ENCODE data around the gene SPTB. TPM values are rescaled to one million over a fixed set of nuclear protein-coding genes. Genes with fewer than 3 reads are reported as not detected.

Gene SPTB
- total RNA-seq, 1 donor from 2014 or later, result 70.8 TPM

GRCh38 chr14:64763801-64764621 lies 115.7 kb downstream of the SPTB start:
- peak; percentile 41 for DNase-seq
- no peak for ATAC-seq (ENCODE audit: poor library complexity)
- intact Hi-C loops (cut with DNase I), result loop anchor here (2.0 kb wide), 1 partner anchor 91 kb away; no protein-coding TSS in a partner anchor

- ATAC-seq (ENCODE audit: poor library complexity) (no peak), DNase-seq (no peak)
- intact Hi-C loops (cut with DNase I), result no loop called here
These were observed 116.5 kb downstream of the SPTB start for GRCh38 chr14:64763085-64763782.

DNA sequence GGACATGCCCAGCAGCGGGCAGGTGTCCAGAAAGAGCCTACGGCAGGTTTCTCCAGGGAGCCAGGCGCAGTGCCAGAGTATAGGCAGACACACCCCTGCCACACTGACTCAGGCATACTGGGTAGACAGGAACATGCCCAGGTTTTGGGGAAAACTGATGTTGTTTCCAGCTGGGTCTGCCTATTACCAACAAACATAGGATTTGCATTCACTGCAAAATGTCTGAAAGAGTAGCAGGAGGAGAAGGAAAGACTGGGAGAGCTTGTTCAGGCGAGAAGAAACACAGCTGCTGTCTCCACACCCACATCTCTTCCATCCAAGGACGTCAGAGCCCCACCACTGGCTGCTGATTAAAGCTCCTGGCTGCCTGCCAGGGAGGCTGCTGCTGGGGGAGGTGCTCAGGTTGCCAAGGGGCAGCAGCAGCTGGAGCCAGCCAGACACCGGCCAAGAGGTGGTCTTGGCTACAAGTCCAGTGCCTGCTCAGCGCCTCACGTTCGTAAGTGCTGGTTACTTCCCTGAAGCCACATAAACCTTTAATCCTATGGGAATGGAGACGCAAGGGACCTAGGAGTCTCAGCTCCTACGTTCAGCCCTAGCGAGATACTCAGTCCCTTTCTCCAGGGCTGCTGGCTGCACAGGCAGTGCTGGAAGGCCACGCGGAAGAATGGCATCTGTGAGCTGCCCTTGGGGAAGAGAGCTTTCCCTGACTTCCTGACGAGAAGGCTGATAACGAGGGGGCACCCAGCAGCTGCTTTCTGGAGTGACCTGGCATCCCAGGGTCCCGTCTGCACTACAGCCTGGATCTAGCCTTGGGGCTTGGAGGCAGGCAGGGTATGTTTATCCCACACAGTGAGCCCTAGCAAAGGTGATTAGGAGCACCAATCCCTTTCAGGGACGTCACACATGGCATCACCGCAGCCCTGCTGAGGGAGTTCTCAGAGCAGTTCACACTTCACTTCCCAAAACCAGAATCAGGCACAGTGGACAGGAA lies 117.4 kb downstream of the SPTB start:
- intact Hi-C loops (cut with DNase I), result no loop called here
- peak; percentile 86 for DNase-seq
- ATAC-seq (ENCODE audit: poor library complexity), result peak; percentile 68

DNA sequence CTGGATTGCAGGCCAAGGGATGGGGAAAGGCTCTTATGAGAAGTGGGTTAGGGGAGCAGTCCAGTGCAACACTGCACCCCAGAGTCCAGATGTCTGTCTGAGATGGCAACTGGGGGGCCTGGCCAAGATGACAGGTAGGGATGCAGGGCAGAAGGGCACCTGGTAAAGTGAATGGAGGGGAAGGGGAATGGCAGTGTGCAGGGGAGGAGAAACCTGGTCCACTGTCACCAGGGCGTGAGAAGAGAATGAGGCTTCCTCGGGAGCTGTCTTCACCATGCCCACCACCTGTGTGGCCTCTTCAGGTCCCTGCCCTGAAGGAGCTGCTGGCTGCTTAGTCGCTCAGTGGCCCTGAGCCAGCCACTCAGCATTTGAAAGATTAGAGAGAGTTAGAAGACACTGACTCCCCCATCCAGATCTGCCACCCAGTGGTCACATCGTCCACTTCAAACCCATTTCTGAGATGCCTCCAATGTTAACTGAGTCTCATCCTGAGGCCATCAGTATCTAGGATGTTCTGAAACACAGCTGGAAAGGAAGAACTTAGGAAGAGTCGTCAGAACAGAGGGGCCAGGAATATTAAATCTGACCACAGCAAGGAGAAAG lies 118.2 kb downstream of the SPTB start:
- intact Hi-C loops (cut with DNase I), result no loop called here
- no peak for ATAC-seq (ENCODE audit: poor library complexity)
- DNase-seq, result peak; percentile 44

DNA sequence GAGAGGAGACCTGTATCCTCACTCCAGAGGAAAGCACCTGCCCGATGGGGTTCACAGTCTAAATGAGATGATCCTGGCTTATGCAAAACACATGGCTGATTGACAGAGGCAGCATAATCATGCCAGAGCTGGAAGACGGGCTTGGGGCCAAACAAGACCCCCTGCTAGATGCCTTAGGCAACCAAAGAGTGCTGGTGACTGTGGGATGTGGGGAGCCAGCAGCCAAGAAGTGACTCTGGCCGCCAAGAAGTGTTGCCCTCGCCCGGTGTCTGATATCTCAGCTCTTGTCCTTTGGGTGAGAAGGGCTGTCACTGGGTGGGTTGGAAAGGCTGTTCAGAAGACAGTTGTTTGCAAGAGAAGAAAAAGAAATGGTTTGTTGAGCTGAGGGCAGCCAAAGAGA lies 118.8 kb downstream of the SPTB start:
- intact Hi-C loops (cut with DNase I), result no loop called here
- ATAC-seq (ENCODE audit: poor library complexity) (no peak), DNase-seq (peak; percentile 16)

DNA sequence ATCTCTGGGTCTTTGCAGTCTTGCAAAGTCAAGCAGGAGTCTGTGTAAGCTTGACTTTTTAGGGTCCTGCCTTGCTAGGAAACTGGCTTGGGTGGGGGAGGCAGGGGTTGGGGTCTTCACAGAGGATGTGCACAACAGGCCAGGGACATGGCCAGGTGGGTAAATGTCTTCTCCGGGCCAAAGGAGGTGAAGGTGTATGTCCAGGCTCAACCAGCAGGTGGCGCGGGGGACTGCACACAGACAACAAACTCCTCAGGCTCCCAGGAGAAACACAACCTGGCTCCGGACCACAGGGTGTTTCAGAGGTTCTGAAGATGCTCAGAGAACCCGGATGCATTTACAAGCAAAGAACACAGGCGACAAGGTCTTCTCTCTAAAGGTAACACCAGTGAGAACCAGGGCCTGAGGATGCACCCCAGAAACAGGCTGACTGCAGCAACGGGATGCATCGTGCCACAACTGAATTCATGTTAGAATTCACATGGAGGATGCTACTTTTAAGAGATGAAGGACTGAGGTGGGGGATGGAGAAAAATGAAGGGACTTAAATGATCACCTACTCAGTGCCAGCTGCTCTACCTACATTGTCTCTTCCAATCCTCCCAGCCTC lies 119.5 kb downstream of the SPTB start:
- ATAC-seq (ENCODE audit: poor library complexity) (no peak), DNase-seq (peak; percentile 73)
- intact Hi-C loops (cut with DNase I), result no loop called here

- intact Hi-C loops (cut with DNase I), result no loop called here
- ATAC-seq (ENCODE audit: poor library complexity) (no peak), DNase-seq (peak; percentile 20)
These were observed 120.2 kb downstream of the SPTB start for GRCh38 chr14:64759555-64759938.

DNA sequence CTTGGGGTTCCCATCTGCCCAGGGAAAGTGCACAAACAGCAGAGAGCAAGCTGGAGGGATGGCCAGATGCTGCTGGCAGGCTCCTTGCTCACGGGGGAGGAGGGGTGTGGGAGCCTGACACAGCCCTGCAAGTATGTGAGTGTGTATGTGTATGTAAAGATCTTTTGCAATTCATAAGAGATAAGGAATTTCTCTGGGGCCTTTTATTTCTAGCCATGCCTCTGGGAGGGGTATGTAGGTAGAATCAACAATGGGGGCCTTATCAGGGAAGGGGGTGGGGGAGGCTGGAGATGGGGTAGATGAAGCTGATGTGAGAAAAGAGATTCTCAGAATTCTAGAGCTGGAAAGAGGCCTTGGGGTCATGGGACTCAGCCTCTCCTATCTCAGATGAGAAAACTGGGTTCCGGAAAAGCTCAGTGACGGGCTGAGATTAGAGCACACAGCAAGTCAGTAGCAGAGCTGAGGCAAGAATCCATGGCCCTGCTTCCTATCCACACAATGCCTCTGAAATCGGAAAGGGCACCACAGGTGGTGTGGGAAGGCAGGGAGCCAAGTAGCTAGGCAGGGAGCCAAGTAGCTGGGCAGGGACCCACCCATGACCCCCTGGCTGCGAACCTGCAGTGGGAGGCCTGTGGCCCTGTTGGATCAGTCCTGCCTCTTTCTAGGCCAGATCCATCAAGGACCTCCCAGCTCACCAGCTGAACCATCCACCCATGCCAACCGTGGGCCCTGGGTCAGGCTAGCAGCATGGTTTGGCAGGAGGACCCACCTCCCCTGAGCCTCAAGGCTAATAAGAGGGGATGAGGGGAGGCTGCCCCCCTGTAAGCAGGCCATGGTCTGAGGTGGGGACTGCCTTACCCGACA lies 120.8 kb downstream of the SPTB start:
- peak; percentile 47 for ATAC-seq (ENCODE audit: poor library complexity)
- intact Hi-C loops (cut with DNase I), result no loop called here
- DNase-seq, result no peak

- no peak for ATAC-seq (ENCODE audit: poor library complexity)
These were observed 121.6 kb downstream of the SPTB start for GRCh38 chr14:64758025-64758521.

GRCh38 chr14:64757601-64758000 lies 122.1 kb downstream of the SPTB start:
- ATAC-seq (ENCODE audit: poor library complexity), result no peak
- DNase-seq, result peak; percentile 6
- intact Hi-C loops (cut with DNase I), result no loop called here

More at GRCh38 chr14:64758025-64758521, 121.6 kb downstream of the SPTB start:
- intact Hi-C loops (cut with DNase I), result no loop called here
- DNase-seq, result no peak

DNA sequence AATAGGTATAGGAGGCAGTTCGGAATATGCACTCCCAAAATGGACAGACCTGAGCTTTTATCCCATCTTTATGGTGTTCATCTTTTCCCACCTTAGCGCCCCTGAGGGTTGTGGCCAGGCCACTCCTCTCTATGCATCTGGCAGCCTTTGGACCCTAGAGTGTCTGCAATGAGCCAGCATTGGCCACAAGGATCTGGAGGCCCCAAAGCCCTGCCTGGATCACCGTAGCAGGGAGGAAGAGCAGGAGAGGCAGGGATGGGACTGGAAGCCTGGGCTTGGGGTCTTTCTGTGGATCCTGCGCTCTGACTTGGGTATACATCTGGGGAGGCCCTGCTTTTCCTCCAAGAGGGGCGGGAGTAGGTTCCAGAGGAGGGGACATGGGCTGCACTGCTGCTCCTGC lies 123.0 kb downstream of the SPTB start:
- ATAC-seq (ENCODE audit: poor library complexity), result no peak
- intact Hi-C loops (cut with DNase I), result no loop called here
- DNase-seq, result peak; percentile 23

DNA sequence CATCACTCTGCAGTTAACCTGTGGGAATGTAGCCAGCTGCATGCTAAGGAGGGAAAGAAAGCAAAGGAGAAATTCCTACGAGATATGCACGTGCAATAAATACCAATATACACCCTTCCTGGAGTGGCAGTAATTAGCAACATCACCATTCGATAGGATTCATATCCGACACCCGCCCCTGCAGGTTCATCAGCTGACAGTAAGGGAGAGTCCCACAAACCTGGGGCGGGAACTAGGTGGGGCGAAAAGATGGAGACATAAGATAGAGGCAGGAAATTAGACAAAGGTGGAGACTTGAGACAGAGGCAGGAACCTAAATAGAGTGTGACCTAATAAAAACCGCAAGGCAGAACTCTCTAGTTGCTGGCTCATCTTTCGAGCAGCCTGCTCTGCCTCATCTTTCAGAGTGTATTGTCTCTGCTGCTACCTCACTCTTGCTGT lies 123.9 kb downstream of the SPTB start:
- ATAC-seq (ENCODE audit: poor library complexity) (no peak), DNase-seq (peak; percentile 32)
- intact Hi-C loops (cut with DNase I), result no loop called here

- no peak for DNase-seq
- ATAC-seq (ENCODE audit: poor library complexity), result no peak
- intact Hi-C loops (cut with DNase I), result no loop called here
These were observed 125.0 kb downstream of the SPTB start for GRCh38 chr14:64754685-64755084.

DNA sequence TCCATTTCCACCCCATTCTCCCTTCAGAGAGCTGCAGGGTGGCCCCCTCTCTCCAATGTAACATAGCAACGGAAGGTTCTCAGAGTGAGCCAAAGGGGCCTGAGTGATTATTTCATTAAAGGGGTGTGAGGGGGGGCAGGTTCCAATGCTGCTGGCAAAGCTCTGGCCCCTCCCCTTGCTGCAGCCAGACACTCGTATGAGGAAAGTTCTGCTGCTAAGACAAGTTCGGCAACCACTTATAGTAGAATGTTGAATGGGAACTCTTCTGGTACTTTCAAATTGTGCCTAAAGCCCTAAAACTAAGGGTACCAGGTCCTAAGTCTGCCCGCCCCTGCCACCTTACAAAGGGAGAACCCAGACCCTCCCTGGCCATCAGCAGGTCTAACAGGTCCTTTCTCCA lies 125.7 kb downstream of the SPTB start:
- no peak for ATAC-seq (ENCODE audit: poor library complexity)
- DNase-seq, result no peak
- intact Hi-C loops (cut with DNase I), result no loop called here

GRCh38 chr14:64753374-64753773 lies 126.3 kb downstream of the SPTB start:
- intact Hi-C loops (cut with DNase I), result no loop called here
- no peak for DNase-seq
- no peak for ATAC-seq (ENCODE audit: poor library complexity)

GRCh38 chr14:64752909-64753308 lies 126.8 kb downstream of the SPTB start:
- DNase-seq (no peak), ATAC-seq (ENCODE audit: poor library complexity) (no peak)
- intact Hi-C loops (cut with DNase I), result no loop called here
